Transverse colon (tissue), 4 donors: ENCODE data around the gene MED26.

Experiments
- CTCF ChIP-seq, 5 experiments: fragments of 200-600 bp in 3 of 5; fragments of 450-650 bp in 2 of 5; sonication (generic) in 3 of 5; IDR thresholded peaks; 1 replicate in 2 of 5; 2 replicates in 3 of 5; pipeline ENCODE4 v1.5.1; 2016 to 2017; ENCODE audit warnings: antibody characterized with exemption in 5 of 5, inconsistent platforms in 3 of 5, mild to moderate bottlenecking in 2 of 5, moderate library complexity in 1 of 5
- EP300 ChIP-seq: sonication (generic); formaldehyde crosslinking; IDR thresholded peaks from one replicate; pipeline ENCODE4 v1.6.1; 2017; ENCODE audit warnings: antibody characterized with exemption, low read depth
- POLR2A ChIP-seq: fragments of 450-650 bp; IDR thresholded peaks from one replicate; pipeline ENCODE4 v1.6.1; 2016; ENCODE audit warnings: antibody characterized with exemption, mild to moderate bottlenecking, moderate library complexity
- POLR2AphosphoS5 ChIP-seq, 3 donors: sonication (generic); formaldehyde crosslinking; IDR thresholded peaks; one replicate each; pipeline ENCODE4 v1.6.1; 2016; ENCODE audit warnings: antibody characterized with exemption in 3 of 3

- TF ChIP-seq CTCF (IDR thresholded peaks at IDR 0.05) = no peak
- TF ChIP-seq POLR2A = no peak
- no peak for TF ChIP-seq EP300
- TF ChIP-seq POLR2AphosphoS5 (IDR thresholded peaks at IDR 0.05) = no peak
Observed at GRCh38 chr19:16631465-16631864, 3.5 kb upstream of the MED26 start.
